Fibroblast of mammary gland (primary cell): ENCODE measurements around the gene FHOD3.

ENCODE experiments used
- DNase-seq: peaks from one replicate; pipeline ENCODE4 v3.0.0-alpha.2; 2010; ENCODE audit warnings: low read depth
- H3K4me3 ChIP-seq: 2 replicates; pipeline ENCODE4 v1.5.1; 2011; ENCODE audit warnings: low read depth, mild to moderate bottlenecking, low read length, moderate library complexity; ENCODE audit not compliant: control insufficient read depth
- CTCF ChIP-seq: conservative IDR thresholded peaks from 2 replicates; pipeline ENCODE4 v1.5.1; 2011; ENCODE audit warnings: low read depth, low read length, inconsistent platforms; ENCODE audit not compliant: control insufficient read depth, insufficient read depth

Gene FHOD3

GRCh38 chr18:36391426-36392145 is 94.1 kb downstream of the FHOD3 start:
- DNase-seq: no peak
- no peak for TF ChIP-seq CTCF
- H3K4me3 ChIP-seq: no peak overlapping the region

- DNase-seq: no peak
- TF ChIP-seq CTCF: no peak
These were observed 94.9 kb downstream of the FHOD3 start for GRCh38 chr18:36392164-36392978.

GRCh38 chr18:36392979-36393287 is 95.4 kb downstream of the FHOD3 start:
- H3K4me3 ChIP-seq: no peak overlapping the region
- no peak for TF ChIP-seq CTCF
- DNase-seq: no peak

More at GRCh38 chr18:36392164-36392978, 94.9 kb downstream of the FHOD3 start:
- H3K4me3 ChIP-seq: no peak overlapping the region

GRCh38 chr18:36394486-36394885 is 97.0 kb downstream of the FHOD3 start:
- no peak for TF ChIP-seq CTCF
- DNase-seq: no peak
- H3K4me3 ChIP-seq: no peak overlapping the region

GRCh38 chr18:36396190-36396589 is 98.7 kb downstream of the FHOD3 start:
- TF ChIP-seq CTCF: no peak
- H3K4me3 ChIP-seq: no peak overlapping the region
- DNase-seq: no peak

GRCh38 chr18:36397033-36397432 is 99.5 kb downstream of the FHOD3 start:
- DNase-seq: no peak
- no peak for TF ChIP-seq CTCF
- no peak overlapping the region for H3K4me3 ChIP-seq
